Upper lobe of left lung (tissue), 4 donors: ENCODE results near the gene FMN2.

Experiments
- POLR2A ChIP-seq, 4 donors: fragments of 450-650 bp; IDR thresholded peaks; one replicate each; pipeline ENCODE4 v1.5.1; 2016 to 2017; ENCODE audit warnings: antibody characterized with exemption in 4 of 4, mild to moderate bottlenecking in 2 of 4
- POLR2AphosphoS5 ChIP-seq, 2 donors: sonication (generic); formaldehyde crosslinking; IDR thresholded peaks; one replicate each; pipeline ENCODE4 v1.5.1; 2017; ENCODE audit warnings: antibody characterized with exemption in 2 of 2
- TF ChIP-seq, protein P1 (sequence below), 6 experiments: fragments of 450-650 bp in 4 of 6; fragments of 200-600 bp in 2 of 6; sonication (generic) in 2 of 6; IDR thresholded peaks; one replicate each; pipeline ENCODE4 v1.5.1; 2016 to 2019; ENCODE audit warnings: antibody characterized with exemption in 6 of 6

DNA sequence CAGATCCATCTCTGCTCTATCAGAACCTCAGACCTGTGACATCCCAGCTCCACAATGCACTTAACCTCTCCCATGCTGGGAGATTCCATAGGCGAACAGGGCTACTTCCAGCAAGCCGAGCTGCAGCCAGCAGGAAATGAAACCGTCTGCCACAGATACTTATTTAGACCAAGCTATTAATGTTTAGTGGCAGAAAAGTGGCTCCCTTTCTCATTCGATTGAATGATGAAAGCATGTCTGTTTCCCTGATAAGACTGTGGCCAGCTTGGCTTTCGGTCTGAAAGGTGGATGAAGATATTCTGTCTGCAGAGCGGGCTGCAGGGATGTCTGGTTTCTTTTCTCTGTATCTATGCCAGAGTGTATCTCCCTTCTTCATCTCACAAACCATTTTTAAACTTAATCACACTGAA is 373.9 kb downstream of the FMN2 start:
- TF ChIP-seq POLR2AphosphoS5 (IDR thresholded peaks at IDR 0.05) (no peak), POLR2A (IDR thresholded peaks at IDR 0.05) (no peak)
- TF ChIP-seq, protein P1, sequence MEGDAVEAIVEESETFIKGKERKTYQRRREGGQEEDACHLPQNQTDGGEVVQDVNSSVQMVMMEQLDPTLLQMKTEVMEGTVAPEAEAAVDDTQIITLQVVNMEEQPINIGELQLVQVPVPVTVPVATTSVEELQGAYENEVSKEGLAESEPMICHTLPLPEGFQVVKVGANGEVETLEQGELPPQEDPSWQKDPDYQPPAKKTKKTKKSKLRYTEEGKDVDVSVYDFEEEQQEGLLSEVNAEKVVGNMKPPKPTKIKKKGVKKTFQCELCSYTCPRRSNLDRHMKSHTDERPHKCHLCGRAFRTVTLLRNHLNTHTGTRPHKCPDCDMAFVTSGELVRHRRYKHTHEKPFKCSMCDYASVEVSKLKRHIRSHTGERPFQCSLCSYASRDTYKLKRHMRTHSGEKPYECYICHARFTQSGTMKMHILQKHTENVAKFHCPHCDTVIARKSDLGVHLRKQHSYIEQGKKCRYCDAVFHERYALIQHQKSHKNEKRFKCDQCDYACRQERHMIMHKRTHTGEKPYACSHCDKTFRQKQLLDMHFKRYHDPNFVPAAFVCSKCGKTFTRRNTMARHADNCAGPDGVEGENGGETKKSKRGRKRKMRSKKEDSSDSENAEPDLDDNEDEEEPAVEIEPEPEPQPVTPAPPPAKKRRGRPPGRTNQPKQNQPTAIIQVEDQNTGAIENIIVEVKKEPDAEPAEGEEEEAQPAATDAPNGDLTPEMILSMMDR (IDR thresholded peaks at IDR 0.05) = no peak
